Smooth muscle cell (in vitro differentiated cells): Measurements from ENCODE around the gene NIBAN1. TPM values are rescaled to one million over a fixed set of nuclear protein-coding genes. Genes with fewer than 3 reads are reported as not detected.
A peak's percentile ranks its signal among the peaks of the same experiment; 100 is the strongest.

ENCODE experiments used
- DNase-seq: peaks from one replicate; lab custom pipeline; 2025; ENCODE audit not compliant: unreplicated experiment; lab: John Stamatoyannopoulos, UW
- H2AFZ ChIP-seq: fragments of 200-600 bp; sonication (generic); 2 replicates; pipeline ENCODE4 v1.6.0; 2016; ENCODE audit warnings: antibody characterized with exemption, low read depth, mild to moderate bottlenecking
- H3F3A ChIP-seq: fragments of 200-600 bp; sonication (generic); 2 replicates; pipeline ENCODE4 v1.6.0; 2017; ENCODE audit warnings: antibody characterized with exemption, low read depth
- H3K27ac ChIP-seq: fragments of 200-600 bp; sonication (generic); 2 replicates; pipeline ENCODE4 v1.5.1; 2016; ENCODE audit warnings: low read depth, mild to moderate bottlenecking
- H3K27me3 ChIP-seq: fragments of 200-600 bp; sonication (generic); 2 replicates; pipeline ENCODE4 v1.6.1; 2016; ENCODE audit warnings: low read depth, mild to moderate bottlenecking
- H3K36me3 ChIP-seq: fragments of 200-600 bp; sonication (generic); 2 replicates; pipeline ENCODE4 v1.5.1; 2016; ENCODE audit warnings: low read depth
- H3K4me1 ChIP-seq: fragments of 200-600 bp; sonication (generic); 2 replicates; pipeline ENCODE4 v1.5.1; 2016; ENCODE audit warnings: low read depth
- H3K4me2 ChIP-seq: fragments of 200-600 bp; sonication (generic); 2 replicates; pipeline ENCODE4 v1.6.0; 2016; ENCODE audit warnings: mild to moderate bottlenecking
- H3K4me3 ChIP-seq: fragments of 200-600 bp; sonication (generic); 2 replicates; pipeline ENCODE4 v1.5.1; 2016; ENCODE audit warnings: mild to moderate bottlenecking
- H3K79me2 ChIP-seq: fragments of 200-600 bp; sonication (generic); 2 replicates; pipeline ENCODE4 v1.6.0; 2016; ENCODE audit warnings: low read depth, mild to moderate bottlenecking
- H3K9ac ChIP-seq: fragments of 200-600 bp; sonication (generic); 2 replicates; pipeline ENCODE4 v1.6.0; 2016; ENCODE audit warnings: low read depth
- H3K9me3 ChIP-seq: fragments of 200-600 bp; sonication (generic); replicated peaks from 2 replicates; pipeline ENCODE4 v1.5.1; 2016; ENCODE audit warnings: low read depth
- H4K20me1 ChIP-seq: fragments of 200-600 bp; sonication (generic); 2 replicates; pipeline ENCODE4 v1.6.0; 2016; ENCODE audit warnings: low read depth
- WGBS: methylation state at CpG from one replicate; pipeline ENCODE4 v1.1.7; 2016; ENCODE audit warnings: low lambda C conversion rate; 5-methylcytosine and 5-hydroxymethylcytosine counted together
- polyA plus RNA-seq: library from polyadenylated mRNA; unstranded; fragments of >200 nt; fragmentation: Nextera tagmentation; extraction: Ambion mirVana; gene quantifications from 2 replicates; pipeline ENCODE4 v1.2.1, GENCODE V29; 2016
- total RNA-seq: library from RNA; depleted of rRNA; stranded (reverse); fragments of >200 nt; gene quantifications from 2 replicates; pipeline ENCODE4 v1.2.3, GENCODE V29; 2014
- TF ChIP-seq, protein P1 (sequence below): fragments of 200-600 bp; sonication (generic); IDR thresholded peaks from 2 replicates; pipeline ENCODE4 v1.5.1; 2017; ENCODE audit warnings: borderline replicate concordance, mild to moderate bottlenecking, antibody characterized with exemption; ENCODE audit not compliant: insufficient read depth, poor library complexity, severe bottlenecking

NIBAN1 gene
- total and polyA plus RNA-seq, 2 experiments from 2014 or later = 7.3 to 10.7 TPM

DNA sequence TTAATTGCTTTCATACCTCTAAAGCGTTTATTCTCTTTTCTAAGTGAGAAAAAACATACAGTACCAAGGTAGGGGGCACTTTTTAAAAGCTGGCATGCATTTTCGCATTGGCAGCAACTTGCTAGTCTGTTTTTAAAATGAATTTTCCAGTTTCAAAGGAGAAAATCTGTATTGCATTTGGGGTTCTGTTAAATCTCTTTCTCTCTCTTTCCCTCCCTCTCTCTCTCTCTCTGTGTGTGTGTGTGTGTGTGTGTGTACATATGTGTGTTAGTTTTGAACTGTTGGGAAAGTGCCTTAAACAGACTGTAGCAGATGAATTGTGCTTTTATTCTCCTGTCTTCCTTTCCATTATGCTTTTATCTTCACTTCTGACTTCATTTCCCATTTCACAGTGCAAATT, 7.3 kb downstream of the NIBAN1 start:
- DNase-seq = no peak
- Histone ChIP-seq H3K27me3 (no peaks in the 10 kb centered on the region), H3K27ac (peak overlapping the region; percentile 73), H3K9me3 (no peaks in the 10 kb centered on the region), H3K79me2 (no peaks in the 10 kb centered on the region), H2AFZ (no peak overlapping the region), H4K20me1 (no peaks in the 10 kb centered on the region), H3K9ac (no peak overlapping the region), H3K4me2 (peak overlapping the region; percentile 36), H3K36me3 (no peaks in the 10 kb centered on the region), H3K4me3 (no peak overlapping the region), H3K4me1 (peaks cover 3% of the 10 kb centered on the region), H3F3A (peaks cover 8% of the 10 kb centered on the region)
- 96% methylated on average over 2 of the region's 2 CpGs for WGBS
- TF ChIP-seq, protein P1, sequence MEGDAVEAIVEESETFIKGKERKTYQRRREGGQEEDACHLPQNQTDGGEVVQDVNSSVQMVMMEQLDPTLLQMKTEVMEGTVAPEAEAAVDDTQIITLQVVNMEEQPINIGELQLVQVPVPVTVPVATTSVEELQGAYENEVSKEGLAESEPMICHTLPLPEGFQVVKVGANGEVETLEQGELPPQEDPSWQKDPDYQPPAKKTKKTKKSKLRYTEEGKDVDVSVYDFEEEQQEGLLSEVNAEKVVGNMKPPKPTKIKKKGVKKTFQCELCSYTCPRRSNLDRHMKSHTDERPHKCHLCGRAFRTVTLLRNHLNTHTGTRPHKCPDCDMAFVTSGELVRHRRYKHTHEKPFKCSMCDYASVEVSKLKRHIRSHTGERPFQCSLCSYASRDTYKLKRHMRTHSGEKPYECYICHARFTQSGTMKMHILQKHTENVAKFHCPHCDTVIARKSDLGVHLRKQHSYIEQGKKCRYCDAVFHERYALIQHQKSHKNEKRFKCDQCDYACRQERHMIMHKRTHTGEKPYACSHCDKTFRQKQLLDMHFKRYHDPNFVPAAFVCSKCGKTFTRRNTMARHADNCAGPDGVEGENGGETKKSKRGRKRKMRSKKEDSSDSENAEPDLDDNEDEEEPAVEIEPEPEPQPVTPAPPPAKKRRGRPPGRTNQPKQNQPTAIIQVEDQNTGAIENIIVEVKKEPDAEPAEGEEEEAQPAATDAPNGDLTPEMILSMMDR = no peak

- H3K27me3 ChIP-seq = no peaks in the 10 kb centered on the region
These were observed 8.1 kb downstream of the NIBAN1 start for GRCh38 chr1:184965944-184966860.

DNA sequence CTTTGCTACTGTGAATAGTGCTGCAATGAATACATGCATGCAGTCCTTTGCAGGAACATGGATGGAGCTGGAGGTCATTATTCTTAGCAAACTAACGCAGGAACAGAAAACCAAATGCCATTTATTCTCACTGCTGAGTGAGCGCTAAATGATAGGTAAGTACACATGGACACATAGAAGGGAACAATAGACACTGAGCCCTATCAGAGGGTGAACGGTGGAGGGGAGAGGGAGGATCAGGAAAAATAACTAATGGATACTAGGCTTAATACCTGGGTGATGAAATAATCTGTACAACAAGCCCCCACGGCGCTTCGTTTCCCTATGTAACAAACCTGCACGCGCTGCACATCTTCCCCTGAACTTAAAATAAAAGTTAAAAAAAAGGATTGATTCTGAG, 8.9 kb downstream of the NIBAN1 start:
- Histone ChIP-seq H3K9me3 (no peaks in the 10 kb centered on the region), H2AFZ (no peak overlapping the region), H4K20me1 (no peaks in the 10 kb centered on the region), H3F3A (peaks cover 5% of the 10 kb centered on the region), H3K4me3 (no peak overlapping the region), H3K79me2 (no peaks in the 10 kb centered on the region), H3K4me1 (peaks cover 3% of the 10 kb centered on the region), H3K9ac (no peak overlapping the region), H3K36me3 (no peaks in the 10 kb centered on the region), H3K27ac (peak overlapping the region; percentile 73), H3K27me3 (no peaks in the 10 kb centered on the region), H3K4me2 (peak overlapping the region; percentile 41)
- 97% methylated on average over 8 of the region's 8 CpGs for WGBS
- no peak for DNase-seq
- TF ChIP-seq, protein P1 = no peak

More at GRCh38 chr1:184965944-184966860, 8.1 kb downstream of the NIBAN1 start:
- TF ChIP-seq, protein P1 = no peak
- H3K27ac ChIP-seq = peak overlapping the region; percentile 73
- H3F3A ChIP-seq = peaks cover 8% of the 10 kb centered on the region
- no peaks in the 10 kb centered on the region for H3K9me3 ChIP-seq
- 61% methylated on average over 4 of the region's 4 CpGs for WGBS
- peaks cover 3% of the 10 kb centered on the region for H3K4me1 ChIP-seq
- H3K4me2 ChIP-seq = peak overlapping the region; percentile 41
- no peaks in the 10 kb centered on the region for H4K20me1 ChIP-seq
- no peaks in the 10 kb centered on the region for H3K79me2 ChIP-seq
- no peak overlapping the region for H3K4me3 ChIP-seq
- H3K9ac ChIP-seq = peak overlapping the region; percentile 8
- H3K36me3 ChIP-seq = no peaks in the 10 kb centered on the region
- no peak for DNase-seq
- H2AFZ ChIP-seq = no peak overlapping the region
